ENCODE data around the gene FOXN3. TPM values are rescaled to one million over a fixed set of nuclear protein-coding genes. Genes with fewer than 3 reads are reported as not detected.

FOXN3 gene
- total RNA-seq, 2 donors from 2014 or later: 53.9 to 141 TPM

GRCh38 chr14:89178800-89179535, 238.1 kb downstream of the FOXN3 start:
- no peak overlapping the region for H3K27ac ChIP-seq
- H3K36me3 ChIP-seq: no peaks in the 10 kb centered on the region
- H3K27me3 ChIP-seq (replicated peaks; ENCODE audit: insufficient read depth): no peaks in the 10 kb centered on the region
- intact Hi-C loops (cut with DNase I): loop anchor here (5.0 to 10.0 kb wide), 2 partner anchors 38 to 134 kb away; no protein-coding TSS in a partner anchor
- H3K9me3 ChIP-seq: no peaks in the 10 kb centered on the region
- H3K4me3 ChIP-seq: no peak overlapping the region
- no peaks in the 10 kb centered on the region for H3K4me1 ChIP-seq (replicated peaks)
- TF ChIP-seq POLR2A (IDR thresholded peaks at IDR 0.05) (no peak), CTCF (IDR thresholded peaks at IDR 0.05) (no peak), POLR2AphosphoS5 (IDR thresholded peaks at IDR 0.05) (no peak)
- WGBS: 90% methylated on average over 7 of the region's 7 CpGs
- no peak for DNase-seq (ENCODE audit: low spot score)

GRCh38 chr14:89178376-89178775, 238.7 kb downstream of the FOXN3 start:
- intact Hi-C loops (cut with DNase I): loop anchor here (5.0 to 10.0 kb wide), 2 partner anchors 39 to 134 kb away; no protein-coding TSS in a partner anchor
- WGBS: 84% methylated on average over 2 of the region's 2 CpGs
- no peak for TF ChIP-seq CTCF (IDR thresholded peaks at IDR 0.05)
- TF ChIP-seq POLR2A (IDR thresholded peaks at IDR 0.05): no peak

GRCh38 chr14:89175881-89176799, 240.9 kb downstream of the FOXN3 start:
- no peaks in the 10 kb centered on the region for H3K36me3 ChIP-seq
- intact Hi-C loops (cut with DNase I): loop anchor here (5.0 to 10.0 kb wide), 2 partner anchors 41 to 131 kb away; no protein-coding TSS in a partner anchor
- H3K4me3 ChIP-seq: no peak overlapping the region
- 57% methylated on average over 8 of the region's 8 CpGs for WGBS
- no peak for DNase-seq (ENCODE audit: low spot score)
- H3K9me3 ChIP-seq: no peaks in the 10 kb centered on the region
- no peak for TF ChIP-seq POLR2A (IDR thresholded peaks at IDR 0.05)
- no peak for TF ChIP-seq POLR2AphosphoS5 (IDR thresholded peaks at IDR 0.05)
- TF ChIP-seq CTCF (IDR thresholded peaks at IDR 0.05): no peak
- H3K4me1 ChIP-seq (replicated peaks): no peaks in the 10 kb centered on the region
- H3K27ac ChIP-seq: no peak overlapping the region
- H3K27me3 ChIP-seq (replicated peaks; ENCODE audit: insufficient read depth): no peaks in the 10 kb centered on the region

More at GRCh38 chr14:89178376-89178775, 238.7 kb downstream of the FOXN3 start:
- Histone ChIP-seq H3K9me3 (no peaks in the 10 kb centered on the region), H3K4me1 (replicated peaks) (no peaks in the 10 kb centered on the region), H3K36me3 (no peaks in the 10 kb centered on the region), H3K27ac (no peak overlapping the region), H3K27me3 (replicated peaks; ENCODE audit: insufficient read depth) (no peaks in the 10 kb centered on the region), H3K4me3 (no peak overlapping the region)
- DNase-seq (ENCODE audit: low spot score): no peak

- Histone ChIP-seq H3K36me3 (no peaks in the 10 kb centered on the region), H3K4me3 (no peak overlapping the region), H3K27me3 (replicated peaks; ENCODE audit: insufficient read depth) (no peaks in the 10 kb centered on the region), H3K9me3 (no peaks in the 10 kb centered on the region), H3K4me1 (replicated peaks) (no peaks in the 10 kb centered on the region), H3K27ac (no peak overlapping the region)
- intact Hi-C loops (cut with DNase I): loop anchor here (10.0 kb wide), 1 partner anchor 127 kb away; no protein-coding TSS in a partner anchor
- TF ChIP-seq CTCF (IDR thresholded peaks at IDR 0.05) (no peak), POLR2AphosphoS5 (IDR thresholded peaks at IDR 0.05) (no peak), POLR2A (IDR thresholded peaks at IDR 0.05) (no peak)
- DNase-seq (ENCODE audit: low spot score): no peak
Observed at GRCh38 chr14:89171628-89172027, 245.4 kb downstream of the FOXN3 start.
